Measurements from ENCODE around the gene AQP9.

The AQP9 gene

GRCh38 chr15:58227706-58228543 lies 89.7 kb downstream of the AQP9 start:
- peak; percentile 71 for DNase-seq (ENCODE audit: low read depth)

DNA sequence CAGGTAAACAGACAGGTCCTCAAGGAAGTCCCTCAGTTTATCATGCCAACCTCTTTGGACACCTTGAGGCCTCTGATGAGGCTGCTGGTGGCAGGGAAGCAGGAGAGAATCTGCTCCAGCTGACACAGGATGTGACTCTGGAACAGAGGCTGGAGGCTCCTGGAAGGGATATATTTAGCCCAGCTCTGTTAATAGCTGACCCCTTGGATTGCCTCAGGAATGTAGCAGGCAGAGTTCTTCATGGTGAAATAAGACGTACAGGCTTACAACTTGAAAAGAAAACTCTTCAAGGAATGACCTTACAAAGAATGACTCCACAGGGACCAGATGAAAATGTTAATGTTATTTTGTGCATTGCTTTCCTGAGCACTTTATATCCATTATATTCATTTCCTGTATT lies 90.5 kb downstream of the AQP9 start:
- peak; percentile 68 for DNase-seq (ENCODE audit: low read depth)

DNA sequence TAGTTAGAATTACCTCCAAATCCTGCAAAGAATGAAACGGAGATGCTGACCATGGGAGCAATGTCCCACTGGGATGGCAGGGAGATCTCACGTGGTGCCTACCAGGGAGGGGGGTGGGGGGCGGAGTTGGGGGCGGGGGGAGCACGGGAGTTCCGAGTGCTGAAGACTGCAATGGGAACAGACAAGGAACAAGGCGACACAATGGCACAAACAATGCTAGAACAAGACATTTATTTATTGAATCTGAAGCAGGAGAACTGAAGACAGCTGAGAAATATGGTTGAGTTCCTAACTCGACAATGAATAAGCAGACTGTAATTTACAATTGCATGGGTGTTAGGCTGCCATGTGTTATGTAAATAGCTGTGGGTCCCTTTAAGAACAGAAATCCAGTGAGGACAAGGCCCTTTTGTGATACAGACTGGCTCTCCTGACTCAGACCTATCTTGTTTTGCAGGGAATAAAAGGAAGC lies 91.2 kb downstream of the AQP9 start:
- no peak for DNase-seq (ENCODE audit: low read depth)

DNA sequence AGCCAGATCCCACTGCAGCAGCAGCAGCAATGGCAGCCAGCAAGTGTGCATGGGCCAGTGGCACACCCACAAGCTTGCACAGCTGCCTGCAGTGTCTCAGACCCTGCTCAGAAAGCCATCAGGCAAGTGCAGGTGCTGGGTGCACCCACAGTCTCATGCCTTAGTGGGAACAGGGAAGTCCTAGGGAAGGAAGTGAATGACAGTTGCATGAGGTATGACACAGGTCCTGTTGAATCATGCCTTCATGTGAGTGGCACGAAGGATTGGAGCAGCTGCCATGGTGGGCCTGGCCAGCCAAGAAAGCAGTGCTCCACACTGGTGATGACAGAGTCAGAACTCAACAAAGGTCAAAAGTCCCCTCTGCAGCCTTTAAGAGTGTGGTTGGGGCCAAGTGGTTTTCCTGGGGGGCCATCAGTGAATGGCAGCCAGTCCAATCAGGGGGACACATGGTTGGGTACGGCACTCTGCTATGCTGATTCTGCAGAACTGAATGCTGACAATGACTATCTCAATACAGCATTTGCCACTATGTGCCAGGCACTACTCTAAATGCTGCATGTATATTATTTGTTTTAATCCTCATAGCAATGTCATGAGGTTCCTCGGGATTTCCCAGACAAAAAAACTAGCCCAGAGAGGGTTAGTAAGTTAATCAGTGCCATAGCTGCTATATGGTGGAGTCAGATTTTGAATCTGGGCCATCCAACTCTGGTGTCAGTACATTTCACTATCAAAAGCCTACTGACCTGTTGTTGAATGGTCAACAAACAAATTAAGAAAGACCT lies 94.3 kb downstream of the AQP9 start:
- no peak for DNase-seq (ENCODE audit: low read depth)

GRCh38 chr15:58233341-58233740 lies 95.2 kb downstream of the AQP9 start:
- peak; percentile 26 for DNase-seq (ENCODE audit: low read depth)

Data from amniotic epithelial cell (primary cell).